KOPT-K1 (cell line): ENCODE results near the gene UPK2.

Experiments used
- H3K27ac ChIP-seq: fragments of 200-600 bp; sonication (generic); 2 replicates; pipeline ENCODE4 v1.5.1; 2016; ENCODE audit warnings: antibody characterized with exemption, mild to moderate bottlenecking, low read depth, low read length; ENCODE audit not compliant: poor library complexity, severe bottlenecking
- H3K36me3 ChIP-seq: fragments of 200-600 bp; sonication (generic); 2 replicates; pipeline ENCODE4 v1.5.1; 2017; ENCODE audit warnings: antibody characterized with exemption, mild to moderate bottlenecking, low read length, moderate library complexity; ENCODE audit not compliant: insufficient read depth
- H3K9me3 ChIP-seq: fragments of 200-600 bp; sonication (generic); 2 replicates; pipeline ENCODE4 v1.5.1; 2017; ENCODE audit warnings: antibody characterized with exemption, low read length, mild to moderate bottlenecking; ENCODE audit not compliant: insufficient read depth, poor library complexity, severe bottlenecking

UPK2 gene

GRCh38 chr11:118956094-118956846 is at the start of gene UPK2:
UPK2 (plus strand) TSS chr11:118956298; CDS start chr11:118956351, 53 bp downstream.
- Histone ChIP-seq H3K36me3 (no peaks in the 10 kb centered on the region), H3K27ac (no peak within 1 kb of the TSS), H3K9me3 (no peaks in the 10 kb centered on the region)

- H3K9me3 ChIP-seq = no peaks in the 10 kb centered on the region
- H3K27ac ChIP-seq = no peak overlapping the region
- H3K36me3 ChIP-seq = peaks cover 6% of the 10 kb centered on the region; the same call in 1 of the 2 replicates
Measured at GRCh38 chr11:118907051-118908042, 48.8 kb upstream of the UPK2 start.

- H3K36me3 ChIP-seq = peaks cover 5% of the 10 kb centered on the region; the same call in 1 of the 2 replicates
- H3K27ac ChIP-seq = no peak overlapping the region
- H3K9me3 ChIP-seq = no peaks in the 10 kb centered on the region
Measured at GRCh38 chr11:118908264-118908663, 47.8 kb upstream of the UPK2 start.

- H3K9me3 ChIP-seq = no peaks in the 10 kb centered on the region
- no peak overlapping the region for H3K27ac ChIP-seq
- H3K36me3 ChIP-seq = no peaks in the 10 kb centered on the region
Measured at GRCh38 chr11:118908901-118909618, 47.0 kb upstream of the UPK2 start.

- H3K27ac ChIP-seq = no peak overlapping the region
- H3K9me3 ChIP-seq = no peaks in the 10 kb centered on the region
- no peaks in the 10 kb centered on the region for H3K36me3 ChIP-seq
Measured at GRCh38 chr11:118909619-118910308, 46.3 kb upstream of the UPK2 start.

GRCh38 chr11:118910309-118911112 is 45.6 kb upstream of the UPK2 start:
- Histone ChIP-seq H3K36me3 (no peaks in the 10 kb centered on the region), H3K27ac (no peak overlapping the region), H3K9me3 (no peaks in the 10 kb centered on the region)

- Histone ChIP-seq H3K9me3 (no peaks in the 10 kb centered on the region), H3K36me3 (no peaks in the 10 kb centered on the region), H3K27ac (peak overlapping the region; percentile 73)
Measured at GRCh38 chr11:118911113-118911879, 44.8 kb upstream of the UPK2 start.

GRCh38 chr11:118911880-118912741 is 44.0 kb upstream of the UPK2 start:
- Histone ChIP-seq H3K9me3 (no peaks in the 10 kb centered on the region), H3K36me3 (no peaks in the 10 kb centered on the region), H3K27ac (peak overlapping the region; percentile 73)

GRCh38 chr11:118912742-118913410 is 43.2 kb upstream of the UPK2 start:
- Histone ChIP-seq H3K36me3 (no peaks in the 10 kb centered on the region), H3K27ac (peak overlapping the region; percentile 73), H3K9me3 (no peaks in the 10 kb centered on the region)

- no peaks in the 10 kb centered on the region for H3K36me3 ChIP-seq
- H3K27ac ChIP-seq = peak overlapping the region; percentile 73
- no peaks in the 10 kb centered on the region for H3K9me3 ChIP-seq
Measured at GRCh38 chr11:118913411-118914125, 42.5 kb upstream of the UPK2 start.

GRCh38 chr11:118914178-118914918 is 41.8 kb upstream of the UPK2 start:
- no peaks in the 10 kb centered on the region for H3K36me3 ChIP-seq
- H3K27ac ChIP-seq = peak overlapping the region; percentile 73
- H3K9me3 ChIP-seq = no peaks in the 10 kb centered on the region
